ENCODE measurements around the gene BRINP3. TPM values are rescaled to one million over a fixed set of nuclear protein-coding genes. Genes with fewer than 3 reads are reported as not detected.

BRINP3 gene
- total and polyA plus RNA-seq, 3 donors from 2014 or later, result 2.0 to 10.6 (median 2.2) TPM

DNA sequence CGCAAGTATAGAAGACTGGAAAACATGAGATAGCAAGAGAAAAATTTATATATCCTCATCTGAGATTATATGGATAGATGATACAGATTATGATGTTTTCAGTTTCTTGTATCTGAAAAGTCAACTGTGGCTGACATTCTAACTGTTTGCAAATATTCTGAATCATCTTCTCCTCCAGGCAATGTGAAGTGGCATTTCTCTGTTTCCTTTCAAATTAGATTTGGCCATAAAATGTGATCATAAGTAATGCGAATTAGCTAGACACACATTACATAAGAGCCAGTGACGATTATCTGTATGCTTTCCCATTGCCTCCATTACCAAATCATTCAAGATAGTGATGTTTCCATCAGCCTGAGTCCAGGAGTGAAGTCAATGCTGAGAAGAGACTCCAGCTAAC is 265.2 kb downstream of the BRINP3 start:
- DNase-seq, result no peak
- Histone ChIP-seq H3K27ac (no peak overlapping the region), H3K9me3 (no peaks in the 10 kb centered on the region), H3K4me1 (no peaks in the 10 kb centered on the region), H3K36me3 (ENCODE audit: low read depth, missing control alignments) (no peaks in the 10 kb centered on the region), H3K4me3 (no peak overlapping the region), H3K27me3 (no peaks in the 10 kb centered on the region)
- TF ChIP-seq, protein P1, sequence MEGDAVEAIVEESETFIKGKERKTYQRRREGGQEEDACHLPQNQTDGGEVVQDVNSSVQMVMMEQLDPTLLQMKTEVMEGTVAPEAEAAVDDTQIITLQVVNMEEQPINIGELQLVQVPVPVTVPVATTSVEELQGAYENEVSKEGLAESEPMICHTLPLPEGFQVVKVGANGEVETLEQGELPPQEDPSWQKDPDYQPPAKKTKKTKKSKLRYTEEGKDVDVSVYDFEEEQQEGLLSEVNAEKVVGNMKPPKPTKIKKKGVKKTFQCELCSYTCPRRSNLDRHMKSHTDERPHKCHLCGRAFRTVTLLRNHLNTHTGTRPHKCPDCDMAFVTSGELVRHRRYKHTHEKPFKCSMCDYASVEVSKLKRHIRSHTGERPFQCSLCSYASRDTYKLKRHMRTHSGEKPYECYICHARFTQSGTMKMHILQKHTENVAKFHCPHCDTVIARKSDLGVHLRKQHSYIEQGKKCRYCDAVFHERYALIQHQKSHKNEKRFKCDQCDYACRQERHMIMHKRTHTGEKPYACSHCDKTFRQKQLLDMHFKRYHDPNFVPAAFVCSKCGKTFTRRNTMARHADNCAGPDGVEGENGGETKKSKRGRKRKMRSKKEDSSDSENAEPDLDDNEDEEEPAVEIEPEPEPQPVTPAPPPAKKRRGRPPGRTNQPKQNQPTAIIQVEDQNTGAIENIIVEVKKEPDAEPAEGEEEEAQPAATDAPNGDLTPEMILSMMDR (IDR thresholded peaks at IDR 0.05), result no peak
- no peak for TF ChIP-seq POLR2A (IDR thresholded peaks at IDR 0.05)
- intact Hi-C loops (cut with DNase I; ENCODE audit: low total_unique reads), result no loop called here
- WGBS, 2 donors, result 88 to 89% methylated on average over 3 of the region's 3 CpGs

DNA sequence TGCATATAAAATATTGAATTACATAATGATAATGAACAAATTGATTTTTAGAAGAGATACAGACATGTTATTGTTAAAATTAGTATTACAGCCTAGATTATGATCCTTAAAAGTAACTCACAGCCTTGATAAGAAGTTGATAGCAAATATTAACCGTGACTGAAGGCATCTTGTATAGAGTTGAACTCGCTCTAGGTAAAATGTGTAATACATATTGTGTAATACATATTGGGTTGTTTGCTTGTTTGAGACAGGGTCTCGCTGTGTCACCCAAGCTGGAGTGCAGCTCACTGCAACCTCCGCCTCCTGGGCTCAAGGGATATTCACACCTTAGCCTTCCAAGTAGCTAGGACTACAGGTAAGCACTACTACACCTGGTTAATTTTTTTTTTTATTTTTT is 269.9 kb downstream of the BRINP3 start:
- intact Hi-C loops (cut with DNase I; ENCODE audit: low total_unique reads), result no loop called here
- Histone ChIP-seq H3K4me1 (no peaks in the 10 kb centered on the region), H3K36me3 (ENCODE audit: low read depth, missing control alignments) (no peaks in the 10 kb centered on the region), H3K4me3 (no peak overlapping the region), H3K9me3 (no peaks in the 10 kb centered on the region), H3K27ac (no peak overlapping the region), H3K27me3 (no peaks in the 10 kb centered on the region)
- 91 to 92% methylated on average over 4 of the region's 4 CpGs for WGBS, 2 donors
- TF ChIP-seq POLR2A (IDR thresholded peaks at IDR 0.05), result no peak
- TF ChIP-seq, protein P1 (IDR thresholded peaks at IDR 0.05), result no peak
- DNase-seq, result no peak

DNA sequence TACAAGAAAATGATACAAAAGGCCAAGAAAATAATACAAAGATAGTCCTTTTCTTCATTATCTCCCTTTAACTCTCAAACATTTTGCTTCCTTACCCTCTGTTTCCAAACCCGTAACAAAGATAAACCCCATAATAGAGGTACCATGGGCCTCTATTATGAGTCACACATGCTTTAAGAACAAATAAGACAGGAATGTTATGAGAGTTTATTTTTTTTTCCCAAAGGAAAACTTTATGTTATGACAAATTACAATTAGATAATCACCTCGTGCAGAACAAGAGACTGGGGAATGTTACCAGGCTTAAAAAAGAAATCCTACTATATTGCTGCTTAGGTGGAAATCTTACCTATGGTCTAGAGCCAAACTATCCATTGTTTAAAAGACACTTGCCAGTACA is 272.0 kb downstream of the BRINP3 start:
- no peak for DNase-seq
- WGBS, 2 donors, result 59 to 73% methylated on average over 2 of the region's 2 CpGs
- Histone ChIP-seq H3K27ac (no peak overlapping the region), H3K4me1 (no peaks in the 10 kb centered on the region), H3K4me3 (no peak overlapping the region), H3K27me3 (no peaks in the 10 kb centered on the region), H3K36me3 (ENCODE audit: low read depth, missing control alignments) (no peaks in the 10 kb centered on the region), H3K9me3 (no peaks in the 10 kb centered on the region)
- TF ChIP-seq, protein P1 (IDR thresholded peaks at IDR 0.05), result no peak
- TF ChIP-seq POLR2A (IDR thresholded peaks at IDR 0.05), result no peak
- intact Hi-C loops (cut with DNase I; ENCODE audit: low total_unique reads), result no loop called here

DNA sequence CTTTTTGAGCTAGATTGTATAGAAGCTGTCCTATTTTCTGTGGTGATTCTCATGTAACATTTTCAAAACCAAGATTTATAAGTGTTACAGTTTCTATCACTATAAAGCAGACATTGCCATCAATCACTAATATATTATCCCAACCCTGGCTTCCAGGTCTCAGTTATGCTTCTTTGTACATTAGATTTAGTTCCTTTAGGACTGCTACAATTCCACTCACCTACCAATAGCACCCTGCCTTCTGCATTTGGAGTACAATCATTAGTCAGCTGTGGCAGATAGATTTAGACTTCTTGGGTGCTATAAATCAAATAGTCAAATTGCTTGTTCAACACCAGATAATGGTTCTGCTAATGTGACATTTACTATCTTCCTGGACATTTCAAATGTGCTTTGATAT is 281.6 kb downstream of the BRINP3 start:
- Histone ChIP-seq H3K9me3 (no peaks in the 10 kb centered on the region), H3K4me1 (no peaks in the 10 kb centered on the region), H3K36me3 (ENCODE audit: low read depth, missing control alignments) (no peaks in the 10 kb centered on the region), H3K27me3 (no peaks in the 10 kb centered on the region), H3K4me3 (no peak overlapping the region), H3K27ac (no peak overlapping the region)
- intact Hi-C loops (cut with DNase I; ENCODE audit: low total_unique reads), result no loop called here
- no peak for DNase-seq
- TF ChIP-seq, protein P1 (IDR thresholded peaks at IDR 0.05), result no peak
- TF ChIP-seq POLR2A (IDR thresholded peaks at IDR 0.05), result no peak

DNA sequence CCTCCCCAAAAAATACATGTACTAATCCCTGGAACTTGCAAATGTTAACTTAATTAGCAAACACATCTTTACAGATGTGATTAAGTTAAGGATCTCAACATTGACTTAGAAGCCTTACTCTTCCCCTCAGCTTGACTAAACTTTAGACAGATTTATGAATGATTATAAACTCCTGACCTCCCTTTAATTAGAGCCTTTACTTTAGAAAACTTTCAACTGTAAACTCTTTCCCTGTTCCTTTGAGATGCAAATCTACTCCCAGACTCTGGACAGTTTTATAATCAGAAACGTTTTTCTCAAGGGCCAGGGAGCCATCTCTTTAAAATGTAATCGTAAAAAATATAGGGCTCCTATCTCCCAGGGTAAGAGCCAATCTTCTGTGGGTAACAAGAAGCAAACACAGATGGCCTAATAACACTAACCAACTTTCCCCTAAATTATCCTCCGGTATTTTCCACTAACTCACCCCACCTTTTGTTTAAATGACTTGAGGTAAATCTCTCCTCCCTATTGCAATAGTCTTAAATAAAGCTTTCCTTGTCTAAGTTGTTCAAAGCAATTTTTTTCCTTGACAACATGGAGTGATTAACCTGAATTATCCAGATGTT is 284.1 kb downstream of the BRINP3 start:
- Histone ChIP-seq H3K27me3 (no peaks in the 10 kb centered on the region), H3K9me3 (no peaks in the 10 kb centered on the region), H3K4me3 (no peak overlapping the region), H3K4me1 (no peaks in the 10 kb centered on the region), H3K36me3 (ENCODE audit: low read depth, missing control alignments) (no peaks in the 10 kb centered on the region), H3K27ac (no peak overlapping the region)
- intact Hi-C loops (cut with DNase I; ENCODE audit: low total_unique reads), result no loop called here
- TF ChIP-seq POLR2A (IDR thresholded peaks at IDR 0.05), result no peak
- DNase-seq, result no peak
- 34 to 52% methylated on average over 3 of the region's 3 CpGs for WGBS, 2 donors
